ENCODE data around the gene TSLP. TPM values are rescaled to one million over a fixed set of nuclear protein-coding genes. Genes with fewer than 3 reads are reported as not detected.

The TSLP gene
- total and polyA plus RNA-seq, 4 donors: 0.60 to 2.0 (median 1.1) TPM

DNA sequence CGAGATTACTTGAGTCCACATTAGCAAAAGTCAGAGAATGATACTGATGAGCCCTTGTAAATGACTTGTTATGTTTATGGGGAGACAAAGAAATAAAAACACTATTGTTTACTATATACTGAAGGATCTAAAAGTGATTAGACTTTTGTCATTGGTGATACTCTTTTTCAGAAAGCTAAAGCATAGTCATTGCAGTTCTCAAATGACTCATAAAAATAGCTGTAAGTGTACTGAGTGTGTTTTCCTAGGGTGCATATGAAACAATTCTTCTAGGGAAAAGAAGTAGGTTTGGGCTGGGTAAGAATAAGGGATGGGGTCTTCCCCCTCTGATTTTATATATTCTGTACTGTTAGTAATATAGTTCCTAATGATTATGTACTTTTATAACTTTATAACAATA is 53.3 kb downstream of the TSLP start:
- Histone ChIP-seq H3K9me3 (ENCODE audit: control insufficient read depth in 4 of 4, insufficient read depth in 3 of 4, low read length in 3 of 4) (no peaks in the 10 kb centered on the region), H3K27ac (ENCODE audit: low read depth in 1 of 2, low read length in 1 of 2) (no peak overlapping the region), H3K27me3 (ENCODE audit: control insufficient read depth in 3 of 3, insufficient read depth in 3 of 3, low read length in 2 of 3) (no peaks in the 10 kb centered on the region), H3K4me1 (ENCODE audit: control insufficient read depth in 5 of 5, insufficient read depth in 5 of 5, low read length in 5 of 5) (no peaks in the 10 kb centered on the region), H3K4me3 (no peak overlapping the region), H3K36me3 (ENCODE audit: control insufficient read depth in 4 of 4, insufficient read depth in 4 of 4, low read length in 4 of 4) (peaks cover 10 to 31% (median 21%) of the 10 kb centered on the region in 4 donors), H3K9ac (ENCODE audit: insufficient read depth in 1 of 2, low read length in 2 of 2) (no peak overlapping the region)
- TF ChIP-seq, protein P1, sequence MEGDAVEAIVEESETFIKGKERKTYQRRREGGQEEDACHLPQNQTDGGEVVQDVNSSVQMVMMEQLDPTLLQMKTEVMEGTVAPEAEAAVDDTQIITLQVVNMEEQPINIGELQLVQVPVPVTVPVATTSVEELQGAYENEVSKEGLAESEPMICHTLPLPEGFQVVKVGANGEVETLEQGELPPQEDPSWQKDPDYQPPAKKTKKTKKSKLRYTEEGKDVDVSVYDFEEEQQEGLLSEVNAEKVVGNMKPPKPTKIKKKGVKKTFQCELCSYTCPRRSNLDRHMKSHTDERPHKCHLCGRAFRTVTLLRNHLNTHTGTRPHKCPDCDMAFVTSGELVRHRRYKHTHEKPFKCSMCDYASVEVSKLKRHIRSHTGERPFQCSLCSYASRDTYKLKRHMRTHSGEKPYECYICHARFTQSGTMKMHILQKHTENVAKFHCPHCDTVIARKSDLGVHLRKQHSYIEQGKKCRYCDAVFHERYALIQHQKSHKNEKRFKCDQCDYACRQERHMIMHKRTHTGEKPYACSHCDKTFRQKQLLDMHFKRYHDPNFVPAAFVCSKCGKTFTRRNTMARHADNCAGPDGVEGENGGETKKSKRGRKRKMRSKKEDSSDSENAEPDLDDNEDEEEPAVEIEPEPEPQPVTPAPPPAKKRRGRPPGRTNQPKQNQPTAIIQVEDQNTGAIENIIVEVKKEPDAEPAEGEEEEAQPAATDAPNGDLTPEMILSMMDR (IDR thresholded peaks at IDR 0.05; ENCODE audit: control extremely low read depth, extremely low read depth): no peak
- no peak for DNase-seq
- WGBS, 2 donors: 88 to 98% methylated on average over 1 of the region's 1 CpG
- ATAC-seq (ENCODE audit: insufficient read depth, low FRiP score): no peak

DNA sequence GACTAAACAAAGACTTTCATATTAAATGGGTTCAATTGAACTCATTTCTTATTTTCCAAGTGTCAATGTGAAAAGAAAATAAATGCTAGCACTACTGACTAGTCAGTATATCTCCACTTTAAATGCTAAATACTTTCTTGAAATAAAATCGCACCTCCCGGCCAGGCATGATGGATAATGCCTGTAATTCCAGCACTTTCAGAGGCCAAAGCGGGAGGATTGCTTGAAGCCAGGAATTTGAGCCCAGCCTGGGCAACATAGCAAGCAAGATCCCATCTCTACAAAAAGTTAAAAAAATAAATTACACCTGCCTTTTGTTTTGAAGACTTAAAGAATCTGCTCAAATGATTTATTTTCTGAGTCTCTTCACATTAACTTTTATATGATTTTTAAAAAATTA is 55.4 kb downstream of the TSLP start:
- DNase-seq (no peak), ATAC-seq (ENCODE audit: insufficient read depth, low FRiP score) (no peak)
- H3K27ac ChIP-seq (ENCODE audit: low read depth in 1 of 2, low read length in 1 of 2): no peak overlapping the region
- 95 to 98% methylated on average over 3 of the region's 3 CpGs for WGBS, 2 donors
- H3K4me3 ChIP-seq: no peak overlapping the region
- TF ChIP-seq, protein P1 (IDR thresholded peaks at IDR 0.05; ENCODE audit: control extremely low read depth, extremely low read depth): no peak
- no peaks in the 10 kb centered on the region for H3K4me1 ChIP-seq (ENCODE audit: control insufficient read depth in 5 of 5, insufficient read depth in 5 of 5, low read length in 5 of 5)
- no peak overlapping the region for H3K9ac ChIP-seq (ENCODE audit: insufficient read depth in 1 of 2, low read length in 2 of 2)
- no peaks in the 10 kb centered on the region for H3K27me3 ChIP-seq (ENCODE audit: control insufficient read depth in 3 of 3, insufficient read depth in 3 of 3, low read length in 2 of 3)
- peaks cover 9 to 18% (median 12%) of the 10 kb centered on the region in 4 donors for H3K36me3 ChIP-seq (ENCODE audit: control insufficient read depth in 4 of 4, insufficient read depth in 4 of 4, low read length in 4 of 4)
- H3K9me3 ChIP-seq (ENCODE audit: control insufficient read depth in 4 of 4, insufficient read depth in 3 of 4, low read length in 3 of 4): no peaks in the 10 kb centered on the region

Other genes with a start within 250 kb of the TSLP start
- 10 to 100 TPM; 22.4 to 34.3 TPM for gene WDR36, start 20.6 kb downstream of the TSLP start, total RNA-seq
- gene WDR36, start 20.6 kb downstream of the TSLP start, polyA plus RNA-seq: 1 to 10 TPM; 7.8 to 8.5 TPM
- 10 to 100 TPM in 1 of 2 donors, 1 to 10 TPM in 1; 1.0 to 27.7 TPM for gene CAMK4, start 152.7 kb downstream of the TSLP start, total RNA-seq
- under 1 TPM; 0.18 to 0.45 TPM for gene CAMK4, start 152.7 kb downstream of the TSLP start, polyA plus RNA-seq